ENCODE results near the gene GBF1. TPM values are rescaled to one million over a fixed set of nuclear protein-coding genes. Genes with fewer than 3 reads are reported as not detected.

GBF1 gene
- total and polyA plus RNA-seq, 10 of the 15 experiments (the other 5 are each of a cell fraction or from before 2014, with no cell fraction given): 0.82 to 42.0 (median 21.8) TPM

GRCh38 chr10:102420714-102421506, 175.6 kb downstream of the GBF1 start, which contains the start of gene FBXL15 (continued):
- TF ChIP-seq PRDM15 (CRISPR knock-in tag; IDR thresholded peaks at IDR 0.05) (no peak), POU2F2 (IDR thresholded peaks at IDR 0.05; ENCODE audit: borderline replicate concordance, low read depth, low read length) (peak; percentile 82; the same call in 2 of the 3 replicates), CHD2 (IDR thresholded peaks at IDR 0.05; ENCODE audit: borderline replicate concordance, low read depth, low read length) (peak; percentile 26; the same call in 1 of the 2 replicates), ZZZ3 (IDR thresholded peaks at IDR 0.05; ENCODE audit: control insufficient read depth, insufficient read length, low read depth) (no peak), IRF3 (IDR thresholded peaks at IDR 0.05) (no peak; the same call in 1 of the 2 replicates), HDAC6 (IDR thresholded peaks at IDR 0.05; ENCODE audit: unreplicated experiment) (no peak)

Measured in GM12878 (cell line).